Rectal smooth muscle tissue (tissue), 1 donor: ENCODE data around the gene APC2.
"Not testable (repeated sequence)": the region's sequence is repeated elsewhere in the genome, so short reads cannot be mapped to it uniquely, and the experiment has no call there.

Source experiments
- H3K27ac ChIP-seq: one replicate; pipeline ENCODE4 v1.7.0; 2013; ENCODE audit warnings: low read depth, low read length, inconsistent platforms
- H3K27me3 ChIP-seq: one replicate; pipeline ENCODE4 v1.7.0; 2013; ENCODE audit warnings: low read length; ENCODE audit not compliant: control insufficient read depth, insufficient read depth
- H3K36me3 ChIP-seq: one replicate; pipeline ENCODE4 v1.7.0; 2013; ENCODE audit warnings: low read length; ENCODE audit not compliant: control insufficient read depth, insufficient read depth
- H3K4me1 ChIP-seq: one replicate; pipeline ENCODE4 v1.7.0; 2013; ENCODE audit warnings: low read length; ENCODE audit not compliant: control insufficient read depth, insufficient read depth
- H3K4me3 ChIP-seq: one replicate; pipeline ENCODE4 v1.7.0; 2013; ENCODE audit warnings: low read length
- H3K9ac ChIP-seq: one replicate; pipeline ENCODE4 v1.7.0; 2013; ENCODE audit warnings: low read length

The APC2 gene

DNA sequence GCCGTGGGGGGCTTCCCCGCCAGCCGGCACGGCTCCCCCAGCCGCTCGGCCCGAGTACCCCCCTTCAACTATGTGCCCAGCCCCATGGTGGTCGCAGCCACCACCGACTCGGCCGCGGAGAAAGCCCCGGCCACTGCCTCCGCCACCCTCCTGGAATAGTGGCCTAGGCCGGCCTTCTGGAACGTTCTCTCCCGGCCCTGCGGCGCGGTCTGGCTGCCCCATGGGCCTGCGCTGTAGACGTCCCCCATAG, 20.1 kb downstream of the APC2 start:
- Histone ChIP-seq H3K36me3 (peaks cover 3% of the 10 kb centered on the region), H3K27ac (no peak overlapping the region), H3K4me3 (peak overlapping the region; percentile 54), H3K4me1 (peaks cover 7% of the 10 kb centered on the region), H3K27me3 (peaks cover 55% of the 10 kb centered on the region), H3K9ac (no peak overlapping the region)

- H3K4me3 ChIP-seq, result peak overlapping the region; percentile 57
- peaks cover 3% of the 10 kb centered on the region for H3K36me3 ChIP-seq
- H3K27me3 ChIP-seq, result peaks cover 55% of the 10 kb centered on the region
- H3K4me1 ChIP-seq, result peaks cover 7% of the 10 kb centered on the region
- H3K9ac ChIP-seq, result no peak overlapping the region
- H3K27ac ChIP-seq, result no peak overlapping the region
These were observed 20.5 kb downstream of the APC2 start for GRCh38 chr19:1470305-1471009.

DNA sequence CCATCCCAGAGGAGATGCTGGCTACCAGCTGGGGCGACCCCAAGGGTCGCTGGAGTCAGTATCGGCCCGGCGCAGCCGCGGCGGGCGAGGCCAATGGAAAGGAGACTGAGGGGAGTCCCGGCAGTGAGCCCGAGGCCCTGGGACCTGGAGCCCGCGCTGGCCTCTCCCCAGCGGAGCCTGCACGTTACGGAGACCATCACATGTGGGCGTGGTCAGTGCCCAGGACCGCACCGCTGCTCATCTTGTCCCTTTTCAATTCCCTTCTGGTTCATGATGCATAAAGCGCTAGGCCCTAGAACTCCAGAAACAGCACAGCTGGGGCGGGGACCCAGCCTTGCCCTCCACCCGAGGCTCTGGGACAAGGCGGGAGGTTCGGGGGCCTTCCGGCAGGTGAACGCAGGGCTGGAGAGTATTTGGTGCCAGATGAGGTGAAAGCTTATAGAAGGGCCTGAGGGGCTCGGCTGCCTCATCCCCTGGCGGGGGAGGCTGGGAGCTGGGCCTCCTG, 21.1 kb downstream of the APC2 start:
- H3K9ac ChIP-seq, result no peak overlapping the region
- peaks cover 54% of the 10 kb centered on the region for H3K27me3 ChIP-seq
- peaks cover 3% of the 10 kb centered on the region for H3K36me3 ChIP-seq
- H3K4me1 ChIP-seq, result peaks cover 7% of the 10 kb centered on the region
- peak overlapping the region; percentile 57 for H3K4me3 ChIP-seq
- H3K27ac ChIP-seq, result no peak overlapping the region

- peak overlapping the region; percentile 57 for H3K4me3 ChIP-seq
- H3K27me3 ChIP-seq, result peaks cover 49% of the 10 kb centered on the region
- peaks cover 3% of the 10 kb centered on the region for H3K36me3 ChIP-seq
- no peak overlapping the region for H3K27ac ChIP-seq
- H3K9ac ChIP-seq, result no peak overlapping the region
- H3K4me1 ChIP-seq, result peaks cover 7% of the 10 kb centered on the region
These were observed 21.7 kb downstream of the APC2 start for GRCh38 chr19:1471515-1472160.

- no peak overlapping the region for H3K9ac ChIP-seq
- H3K4me3 ChIP-seq, result no peak overlapping the region
- no peak overlapping the region for H3K27ac ChIP-seq
- peaks cover 44% of the 10 kb centered on the region for H3K27me3 ChIP-seq
- H3K4me1 ChIP-seq, result peaks cover 7% of the 10 kb centered on the region
- H3K36me3 ChIP-seq, result peaks cover 5% of the 10 kb centered on the region
These were observed 22.5 kb downstream of the APC2 start for GRCh38 chr19:1472231-1473084.

DNA sequence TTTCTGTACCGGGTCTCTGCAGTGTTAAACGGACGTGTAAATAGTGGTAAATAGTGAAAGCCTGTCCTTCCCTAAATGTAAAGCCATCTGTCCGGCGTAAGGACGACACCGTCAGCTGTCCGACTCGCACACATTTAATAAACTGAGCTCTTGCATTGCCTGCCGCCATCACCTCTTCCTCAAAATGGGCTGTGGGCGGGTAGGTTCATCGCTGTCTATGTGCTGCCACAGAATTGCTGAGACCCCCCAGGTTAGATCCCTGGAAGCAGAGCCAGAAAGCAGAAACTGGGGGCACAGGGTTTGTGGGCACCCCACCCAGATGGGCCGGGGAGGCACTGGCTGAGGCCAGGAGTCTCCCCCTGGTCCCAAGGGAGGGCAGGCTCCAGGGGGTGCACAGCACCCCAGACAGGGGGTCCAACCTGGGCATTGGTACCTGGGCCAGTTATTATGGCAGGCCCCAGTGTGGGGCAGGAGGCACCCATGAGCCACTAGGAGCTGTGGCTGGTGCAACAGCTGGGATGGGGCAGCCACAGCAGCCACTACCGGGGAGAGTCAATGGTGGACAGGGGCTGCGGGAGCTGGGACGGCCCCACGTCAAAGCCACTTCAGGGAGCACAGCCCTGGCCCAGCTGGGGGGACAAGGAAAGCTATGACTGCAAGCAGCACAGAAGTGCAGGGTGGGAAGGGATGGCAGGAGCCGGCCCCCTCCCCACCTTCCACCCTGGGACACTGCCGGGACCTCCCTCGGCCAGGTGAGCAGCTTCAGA, 23.3 kb downstream of the APC2 start:
- Histone ChIP-seq H3K36me3 (peaks cover 5% of the 10 kb centered on the region), H3K27ac (no peak overlapping the region), H3K27me3 (peaks cover 42% of the 10 kb centered on the region), H3K9ac (no peak overlapping the region), H3K4me1 (peaks cover 7% of the 10 kb centered on the region), H3K4me3 (no peak overlapping the region)

GRCh38 chr19:1474011-1474764, 24.3 kb downstream of the APC2 start:
- no peak overlapping the region for H3K27ac ChIP-seq

GRCh38 chr19:1474765-1475351, 24.9 kb downstream of the APC2 start:
- H3K27me3 ChIP-seq, result peaks cover 33% of the 10 kb centered on the region
- no peak overlapping the region for H3K9ac ChIP-seq
- H3K4me1 ChIP-seq, result peaks cover 7% of the 10 kb centered on the region
- no peak overlapping the region for H3K4me3 ChIP-seq
- H3K36me3 ChIP-seq, result peaks cover 5% of the 10 kb centered on the region
- H3K27ac ChIP-seq, result no peak overlapping the region

More at GRCh38 chr19:1474011-1474764, 24.3 kb downstream of the APC2 start:
- H3K4me1 ChIP-seq, result peaks cover 7% of the 10 kb centered on the region
- H3K36me3 ChIP-seq, result peaks cover 5% of the 10 kb centered on the region
- H3K9ac ChIP-seq, result no peak overlapping the region
- H3K4me3 ChIP-seq, result no peak overlapping the region
- H3K27me3 ChIP-seq, result peaks cover 38% of the 10 kb centered on the region

DNA sequence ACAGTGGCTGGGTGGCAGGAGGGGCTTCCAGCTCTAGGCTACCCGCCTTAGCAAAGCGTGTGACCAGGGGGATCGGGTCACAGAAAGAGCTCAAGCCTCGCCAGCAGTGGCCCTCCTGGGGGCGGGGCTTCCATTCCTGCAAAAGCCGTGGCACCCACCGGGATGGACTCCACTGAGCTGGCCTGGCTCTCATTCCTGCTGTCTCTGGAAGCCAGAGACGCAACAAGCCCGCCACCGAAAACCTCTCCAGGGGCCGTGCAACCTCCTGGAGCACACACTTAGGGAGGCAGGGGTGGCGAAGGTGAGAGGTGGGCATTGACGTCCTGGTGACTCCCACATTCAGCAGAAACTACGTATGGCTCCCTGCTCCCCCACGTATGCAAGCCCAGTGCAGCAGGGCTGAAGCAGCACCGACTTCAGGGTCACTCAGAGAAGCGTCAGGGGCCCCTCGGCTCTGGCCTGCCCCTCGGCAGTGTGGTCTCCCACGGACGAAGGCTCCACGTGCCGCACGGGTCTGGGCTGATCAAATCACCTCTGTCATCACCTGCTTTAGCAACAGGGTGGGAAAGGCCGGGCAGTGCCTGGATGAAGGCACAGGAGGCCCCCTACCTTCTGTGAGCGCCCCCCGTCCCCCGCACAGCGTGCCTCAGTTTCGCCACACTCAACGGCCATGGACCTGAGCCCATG, 26.0 kb downstream of the APC2 start:
- H3K27me3 ChIP-seq, result peaks cover 24% of the 10 kb centered on the region
- H3K4me3 ChIP-seq, result no peak overlapping the region
- peaks cover 5% of the 10 kb centered on the region for H3K36me3 ChIP-seq
- H3K4me1 ChIP-seq, result peaks cover 5% of the 10 kb centered on the region
- H3K9ac ChIP-seq, result no peak overlapping the region
- no peak overlapping the region for H3K27ac ChIP-seq

- H3K4me3 ChIP-seq, H3K9ac ChIP-seq, H3K36me3 ChIP-seq, H3K27ac ChIP-seq, H3K4me1 ChIP-seq: not testable (repeated sequence)
- peaks cover 12% of the 10 kb centered on the region for H3K27me3 ChIP-seq
These were observed 27.1 kb downstream of the APC2 start for GRCh38 chr19:1477056-1477455.
